NT2/D1 (cell line): ENCODE measurements around the gene HSD11B1.

Experiments
- DNase-seq: peaks from one replicate; pipeline ENCODE4 v3.0.0-alpha.2; 2011; ENCODE audit warnings: low read depth, low spot score
- H3K27me3 ChIP-seq: 2 replicates; pipeline ENCODE4 v1.6.0; 2011; ENCODE audit warnings: mild to moderate bottlenecking; ENCODE audit not compliant: insufficient read length, insufficient read depth
- H3K36me3 ChIP-seq: 2 replicates; pipeline ENCODE4 v1.6.1; 2011; ENCODE audit warnings: mild to moderate bottlenecking, low read length, mixed read lengths; ENCODE audit not compliant: insufficient read depth, insufficient read length
- H3K4me1 ChIP-seq: 2 replicates; pipeline ENCODE4 v1.5.1; 2011; ENCODE audit not compliant: insufficient read depth, insufficient read length
- H3K4me3 ChIP-seq: 2 replicates; pipeline ENCODE4 v1.5.1; 2011; ENCODE audit warnings: low read depth; ENCODE audit not compliant: insufficient read length
- H3K9ac ChIP-seq: 2 replicates; pipeline ENCODE4 v1.6.0; 2011; ENCODE audit warnings: low read depth; ENCODE audit not compliant: insufficient read length
- H3K9me3 ChIP-seq: 2 replicates; pipeline ENCODE4 v1.5.1; 2011; ENCODE audit warnings: mild to moderate bottlenecking, low read length; ENCODE audit not compliant: insufficient read depth
- SUZ12 ChIP-seq: IDR thresholded peaks from 2 replicates; pipeline ENCODE4 v1.6.1; 2011; ENCODE audit not compliant: insufficient read length, insufficient read depth; ENCODE audit errors: extremely low read depth
- YY1 ChIP-seq: IDR thresholded peaks from 2 replicates; pipeline ENCODE4 v1.6.1; 2011; ENCODE audit not compliant: insufficient read length, insufficient read depth
- ZNF274 ChIP-seq: IDR thresholded peaks from 2 replicates; pipeline ENCODE4 v1.6.1; 2011; ENCODE audit warnings: mild to moderate bottlenecking, low read depth, low read length

Gene HSD11B1

DNA sequence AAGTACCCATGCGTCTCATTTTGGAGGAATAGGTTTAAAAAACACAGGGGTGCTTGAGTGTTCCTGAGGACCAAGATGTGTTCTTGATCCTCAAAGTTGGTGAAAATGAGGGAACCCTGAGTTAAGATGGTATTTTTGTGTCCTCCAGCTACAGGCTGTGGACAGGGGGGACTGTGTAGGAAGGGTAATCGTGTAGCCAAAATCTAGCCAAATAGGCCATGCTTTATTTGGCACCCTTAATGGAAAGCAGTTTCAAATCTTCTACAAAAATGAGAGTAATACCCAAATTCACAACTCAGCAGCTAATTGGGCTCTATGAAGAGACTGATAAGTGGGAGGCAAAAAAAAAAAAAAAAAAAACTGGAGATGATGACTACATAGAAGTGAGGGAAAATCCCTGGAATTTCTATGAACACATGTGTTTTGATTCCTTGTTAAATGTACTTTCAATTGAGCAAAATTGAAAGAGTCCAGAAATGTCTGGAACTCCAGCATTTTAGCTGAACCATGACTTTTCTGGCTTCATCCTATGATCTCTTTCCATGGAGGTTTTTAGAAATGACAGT lies 470 bp downstream of the HSD11B1 start:
- H3K9me3 ChIP-seq, result no peaks in the 10 kb centered on the region
- TF ChIP-seq SUZ12, result no peak
- no peak for TF ChIP-seq ZNF274
- no peak for TF ChIP-seq YY1
- H3K36me3 ChIP-seq, result no peaks in the 10 kb centered on the region
- no peaks in the 10 kb centered on the region for H3K27me3 ChIP-seq
- no peak for DNase-seq
- no peak overlapping the region for H3K9ac ChIP-seq
- H3K4me3 ChIP-seq, result no peak overlapping the region
- H3K4me1 ChIP-seq, result no peaks in the 10 kb centered on the region

DNA sequence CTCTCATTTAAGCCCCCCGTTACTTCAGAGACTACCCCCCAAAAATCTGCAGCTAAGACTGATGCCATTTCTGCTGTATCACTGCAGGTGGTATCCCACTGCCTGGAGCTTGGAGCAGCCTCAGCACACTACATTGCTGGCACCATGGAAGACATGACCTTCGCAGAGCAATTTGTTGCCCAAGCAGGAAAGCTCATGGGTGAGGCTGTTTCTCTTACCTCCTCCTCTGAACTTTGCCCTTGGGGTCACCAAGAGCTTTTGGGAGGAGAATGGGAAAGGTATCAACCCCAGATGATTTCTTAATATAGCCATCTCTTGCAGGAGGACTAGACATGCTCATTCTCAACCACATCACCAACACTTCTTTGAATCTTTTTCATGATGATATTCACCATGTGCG lies 2.0 kb downstream of the HSD11B1 start:
- Histone ChIP-seq H3K4me3 (no peak overlapping the region), H3K36me3 (no peaks in the 10 kb centered on the region), H3K9ac (no peak overlapping the region), H3K27me3 (no peaks in the 10 kb centered on the region), H3K9me3 (no peaks in the 10 kb centered on the region), H3K4me1 (no peaks in the 10 kb centered on the region)
- no peak for DNase-seq
- TF ChIP-seq YY1 (no peak), SUZ12 (no peak), ZNF274 (no peak)

DNA sequence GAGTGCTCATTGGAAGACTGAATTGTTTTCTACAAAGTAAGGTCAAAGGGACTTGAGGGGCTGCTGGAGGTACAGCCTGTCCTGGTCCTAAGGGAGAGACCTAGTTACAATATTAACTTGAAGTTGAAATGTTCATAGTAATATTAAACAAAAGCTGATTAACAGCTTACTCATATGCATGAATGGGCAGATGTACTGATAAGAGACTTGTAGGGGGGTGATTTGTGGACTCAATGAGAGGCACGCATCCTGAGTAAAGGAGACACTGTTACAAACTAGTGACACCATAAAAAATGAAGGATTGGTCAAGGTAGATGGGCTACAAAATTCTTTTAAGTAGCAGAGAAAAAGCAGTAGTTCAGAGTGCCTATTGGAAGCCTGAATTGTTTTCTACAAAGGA lies 2.7 kb downstream of the HSD11B1 start:
- DNase-seq, result no peak

DNA sequence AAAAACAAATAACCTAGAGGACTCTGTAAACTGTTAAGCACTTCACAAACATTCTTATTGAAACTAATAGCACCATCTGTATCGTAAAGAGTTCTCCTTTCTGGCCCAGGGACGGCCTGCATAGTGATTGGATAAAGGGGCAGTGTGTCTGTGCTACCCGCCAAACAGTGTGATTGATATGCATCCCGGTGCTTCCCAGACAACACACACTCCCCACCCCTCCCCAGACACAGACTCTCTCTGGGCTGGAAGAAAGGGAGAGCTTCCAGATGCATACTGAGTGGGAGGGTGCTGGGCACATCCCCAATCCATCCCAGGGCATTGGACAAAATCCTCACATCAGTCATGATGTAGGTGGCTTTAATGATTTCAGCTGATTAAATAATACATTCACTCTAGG lies 3.7 kb downstream of the HSD11B1 start:
- TF ChIP-seq SUZ12, result no peak
- no peak for TF ChIP-seq YY1
- no peak for TF ChIP-seq ZNF274
- Histone ChIP-seq H3K4me3 (no peak overlapping the region), H3K9me3 (no peaks in the 10 kb centered on the region), H3K36me3 (no peaks in the 10 kb centered on the region), H3K27me3 (no peaks in the 10 kb centered on the region), H3K9ac (no peak overlapping the region), H3K4me1 (no peaks in the 10 kb centered on the region)
- DNase-seq, result no peak

More for the DNA sequence above, 2.7 kb downstream of the HSD11B1 start:
- H3K9me3 ChIP-seq, result no peaks in the 10 kb centered on the region
- no peak overlapping the region for H3K4me3 ChIP-seq
- H3K9ac ChIP-seq, result no peak overlapping the region
- H3K4me1 ChIP-seq, result no peaks in the 10 kb centered on the region
- TF ChIP-seq ZNF274, result no peak
- no peak for TF ChIP-seq YY1
- no peak for TF ChIP-seq SUZ12
- H3K27me3 ChIP-seq, result no peaks in the 10 kb centered on the region
- H3K36me3 ChIP-seq, result no peaks in the 10 kb centered on the region

DNA sequence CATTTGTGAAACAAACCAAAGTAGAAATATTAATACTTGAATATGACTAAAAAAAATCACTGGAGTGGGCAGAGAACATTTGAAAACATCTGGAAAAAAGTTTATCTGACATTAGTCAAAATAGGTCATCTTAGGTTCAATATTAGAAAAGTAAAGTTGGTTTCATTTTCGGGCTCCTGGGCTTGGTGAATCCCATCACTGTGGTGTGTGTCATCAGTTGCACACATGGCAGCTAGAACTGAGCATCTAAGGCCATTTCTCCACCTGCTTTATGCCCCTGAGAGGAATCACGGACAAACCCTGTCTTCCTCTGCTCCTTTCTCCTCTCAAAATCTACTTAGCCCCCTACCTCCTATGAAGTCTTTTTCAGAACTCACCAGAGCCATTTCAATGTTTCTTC lies 5.4 kb downstream of the HSD11B1 start:
- H3K36me3 ChIP-seq, result no peaks in the 10 kb centered on the region
- H3K27me3 ChIP-seq, result no peaks in the 10 kb centered on the region
- H3K4me3 ChIP-seq, result no peak overlapping the region
- TF ChIP-seq ZNF274, result no peak
- TF ChIP-seq SUZ12, result no peak
- no peak for TF ChIP-seq YY1
- H3K9me3 ChIP-seq, result no peaks in the 10 kb centered on the region
- no peaks in the 10 kb centered on the region for H3K4me1 ChIP-seq
- no peak for DNase-seq
- no peak overlapping the region for H3K9ac ChIP-seq

DNA sequence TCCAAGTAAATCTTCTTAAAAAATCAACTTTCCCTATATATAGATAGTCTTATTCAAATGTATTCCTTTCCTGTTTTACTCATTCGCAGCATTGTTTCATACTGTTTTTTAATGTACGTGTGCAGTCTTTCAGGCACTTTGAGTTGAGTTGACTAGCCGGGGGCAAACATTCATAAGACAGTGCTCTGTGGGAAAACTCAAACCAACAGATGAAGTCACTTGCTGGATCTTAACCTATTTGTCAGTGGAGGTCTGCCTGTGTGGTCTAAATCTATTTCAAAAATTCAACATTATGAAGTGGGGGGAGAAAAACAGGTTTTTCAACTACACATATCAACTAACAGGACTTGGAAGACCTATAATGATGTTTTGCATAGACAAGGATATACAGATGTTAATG lies 6.2 kb downstream of the HSD11B1 start:
- H3K4me3 ChIP-seq, result no peak overlapping the region
- H3K27me3 ChIP-seq, result no peaks in the 10 kb centered on the region
- no peak for TF ChIP-seq SUZ12
- TF ChIP-seq YY1, result no peak
- no peak for TF ChIP-seq ZNF274
- no peak overlapping the region for H3K9ac ChIP-seq
- H3K4me1 ChIP-seq, result no peaks in the 10 kb centered on the region
- no peak for DNase-seq
- H3K9me3 ChIP-seq, result no peaks in the 10 kb centered on the region
- no peaks in the 10 kb centered on the region for H3K36me3 ChIP-seq

DNA sequence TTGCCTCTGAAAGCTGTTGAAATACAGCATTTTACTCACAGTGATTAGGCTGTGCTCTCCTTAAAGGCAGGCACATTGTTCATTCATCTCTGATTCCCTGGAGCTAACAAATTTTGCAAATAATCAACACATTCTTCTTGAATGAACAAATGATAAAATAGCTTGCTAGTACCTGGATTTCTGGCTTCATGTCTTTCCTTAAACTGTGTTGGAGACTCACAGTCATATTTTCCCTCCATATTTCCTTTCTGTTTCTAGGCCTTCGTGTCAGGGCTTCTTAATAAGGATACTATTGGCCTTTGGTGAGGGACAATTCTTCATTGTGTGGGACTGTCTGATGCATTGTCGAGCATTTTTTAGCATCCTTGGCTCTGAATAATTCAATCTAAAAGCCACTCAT lies 9.7 kb downstream of the HSD11B1 start:
- DNase-seq, result no peak
- Histone ChIP-seq H3K9me3 (no peaks in the 10 kb centered on the region), H3K4me3 (no peak overlapping the region), H3K36me3 (no peaks in the 10 kb centered on the region), H3K4me1 (no peaks in the 10 kb centered on the region), H3K9ac (no peak overlapping the region), H3K27me3 (no peaks in the 10 kb centered on the region)
- TF ChIP-seq ZNF274 (no peak), SUZ12 (no peak), YY1 (no peak)

DNA sequence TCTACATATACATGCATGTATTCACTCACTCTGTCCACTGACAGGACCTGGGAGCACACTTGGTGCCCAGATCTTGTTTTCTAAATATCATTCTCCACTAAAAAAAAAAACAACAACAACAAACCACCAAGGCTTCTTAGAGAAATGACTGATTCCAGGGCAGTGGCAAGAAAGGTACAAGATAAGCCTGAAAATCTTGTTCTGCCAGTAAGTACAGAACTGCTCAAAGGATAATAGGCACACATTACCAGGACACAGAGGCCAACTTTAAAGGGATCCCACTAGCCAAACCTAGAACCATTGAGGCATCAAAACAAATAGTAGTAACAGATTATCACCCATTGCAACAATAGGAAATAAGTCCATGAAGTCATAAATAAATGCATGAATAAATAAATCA lies 10.7 kb downstream of the HSD11B1 start:
- no peak for DNase-seq
- H3K27me3 ChIP-seq, result no peaks in the 10 kb centered on the region
- H3K4me1 ChIP-seq, result no peaks in the 10 kb centered on the region
- H3K9me3 ChIP-seq, result no peaks in the 10 kb centered on the region
- TF ChIP-seq ZNF274 (no peak), SUZ12 (no peak), YY1 (no peak)
- no peak overlapping the region for H3K4me3 ChIP-seq
- no peak overlapping the region for H3K9ac ChIP-seq
- H3K36me3 ChIP-seq, result no peaks in the 10 kb centered on the region
